NB4 (cell line): ENCODE data around the gene DCTN3.

Experiments
- DNase-seq: peaks from one replicate; pipeline ENCODE4 v3.0.0; 2010; ENCODE audit warnings: low read depth
- H3K4me3 ChIP-seq: one replicate; pipeline ENCODE4 v1.5.1; 2011; ENCODE audit warnings: mild to moderate bottlenecking, low read depth, low read length, moderate library complexity
- MAX ChIP-seq: IDR thresholded peaks from 2 replicates; pipeline ENCODE4 v1.6.1; 2011; ENCODE audit warnings: low read depth, low read length
- MYC ChIP-seq: IDR thresholded peaks from 2 replicates; pipeline ENCODE4 v1.6.1; 2011; ENCODE audit warnings: low read depth, low read length
- POLR2A ChIP-seq: IDR thresholded peaks from 2 replicates; pipeline ENCODE4 v1.6.1; 2011; ENCODE audit warnings: mild to moderate bottlenecking; ENCODE audit not compliant: insufficient read length; ENCODE audit errors: extremely low read depth
- TF ChIP-seq, protein P1 (sequence below): IDR thresholded peaks from one replicate; pipeline ENCODE4 v1.5.1; 2012; ENCODE audit warnings: low read depth, low read length

Gene DCTN3

GRCh38 chr9:34637356-34638137 lies 17.3 kb upstream of the DCTN3 start, which contains the start of gene SIGMAR1:
TSS of gene SIGMAR1 (minus strand) at chr9:34637787. CDS start at chr9:34637697, 90 bp downstream.
- peak within 1 kb of the TSS; percentile 90 for H3K4me3 ChIP-seq
- TF ChIP-seq, protein P1, sequence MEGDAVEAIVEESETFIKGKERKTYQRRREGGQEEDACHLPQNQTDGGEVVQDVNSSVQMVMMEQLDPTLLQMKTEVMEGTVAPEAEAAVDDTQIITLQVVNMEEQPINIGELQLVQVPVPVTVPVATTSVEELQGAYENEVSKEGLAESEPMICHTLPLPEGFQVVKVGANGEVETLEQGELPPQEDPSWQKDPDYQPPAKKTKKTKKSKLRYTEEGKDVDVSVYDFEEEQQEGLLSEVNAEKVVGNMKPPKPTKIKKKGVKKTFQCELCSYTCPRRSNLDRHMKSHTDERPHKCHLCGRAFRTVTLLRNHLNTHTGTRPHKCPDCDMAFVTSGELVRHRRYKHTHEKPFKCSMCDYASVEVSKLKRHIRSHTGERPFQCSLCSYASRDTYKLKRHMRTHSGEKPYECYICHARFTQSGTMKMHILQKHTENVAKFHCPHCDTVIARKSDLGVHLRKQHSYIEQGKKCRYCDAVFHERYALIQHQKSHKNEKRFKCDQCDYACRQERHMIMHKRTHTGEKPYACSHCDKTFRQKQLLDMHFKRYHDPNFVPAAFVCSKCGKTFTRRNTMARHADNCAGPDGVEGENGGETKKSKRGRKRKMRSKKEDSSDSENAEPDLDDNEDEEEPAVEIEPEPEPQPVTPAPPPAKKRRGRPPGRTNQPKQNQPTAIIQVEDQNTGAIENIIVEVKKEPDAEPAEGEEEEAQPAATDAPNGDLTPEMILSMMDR = no peak
- TF ChIP-seq MYC (0 out of 2 replicates have a peak, but pooled peaks have one; percentile 44), MAX (peak; percentile 50; the same call in 1 of the 2 replicates), POLR2A (peak; percentile 98)
- peak; percentile 100 for DNase-seq

- DNase-seq = peak; percentile 64
- peak overlapping the region; percentile 90 for H3K4me3 ChIP-seq
- TF ChIP-seq MAX (peak; percentile 95), MYC (peak; percentile 92), POLR2A (no peak)
Measured at GRCh38 chr9:34636791-34637355, 16.6 kb upstream of the DCTN3 start.

- TF ChIP-seq MYC = no peak
- no peak for TF ChIP-seq MAX
- TF ChIP-seq POLR2A = no peak
- TF ChIP-seq, protein P1 = no peak
Measured at GRCh38 chr9:34635556-34635955, 15.3 kb upstream of the DCTN3 start.

GRCh38 chr9:34634551-34635248 lies 14.4 kb upstream of the DCTN3 start:
- no peak overlapping the region for H3K4me3 ChIP-seq
- DNase-seq = no peak
- no peak for TF ChIP-seq MYC
- TF ChIP-seq, protein P1 = peak; percentile 1
- no peak for TF ChIP-seq POLR2A

More at GRCh38 chr9:34635556-34635955, 15.3 kb upstream of the DCTN3 start:
- no peak for DNase-seq
- H3K4me3 ChIP-seq = peak overlapping the region; percentile 90

GRCh38 chr9:34633851-34634550 lies 13.7 kb upstream of the DCTN3 start:
- peak; percentile 93 for DNase-seq

More at GRCh38 chr9:34633851-34634550, 13.7 kb upstream of the DCTN3 start:
- TF ChIP-seq POLR2A = peak; percentile 22
- peak; percentile 61 for TF ChIP-seq MAX
- TF ChIP-seq, protein P1 = peak; percentile 99
- TF ChIP-seq MYC = peak; percentile 75
- H3K4me3 ChIP-seq = no peak overlapping the region
